ENCODE measurements around the gene FPR2. TPM values are rescaled to one million over a fixed set of nuclear protein-coding genes. Genes with fewer than 3 reads are reported as not detected.

Gene FPR2
- 1 to 10 TPM; 3.8 to 4.1 TPM for total RNA-seq
- polyA plus RNA-seq, result under 1 TPM; 0.15 to 0.89 TPM

- 45% methylated on average over 8 of the region's 8 CpGs for WGBS
- Histone ChIP-seq H3K27ac (ENCODE audit: low read depth in 1 of 2, low read length in 2 of 2) (no peak within 1 kb of the TSS), H3K27me3 (ENCODE audit: control insufficient read depth in 4 of 4, insufficient read depth in 4 of 4, low read length in 3 of 4) (peaks cover 0 to 2% (median 0%) of the 10 kb centered on the region in 4 donors), H3K4me1 (ENCODE audit: control insufficient read depth in 4 of 4, insufficient read depth in 4 of 4, low read length in 3 of 4) (no peaks in the 10 kb centered on the region), H3K9ac (ENCODE audit: low read depth in 1 of 2, low read length in 2 of 2) (no peak within 1 kb of the TSS), H3K36me3 (ENCODE audit: control insufficient read depth in 4 of 4, insufficient read depth in 3 of 4, low read depth in 1 of 4, low read length in 3 of 4) (no peaks in the 10 kb centered on the region), H3K9me3 (ENCODE audit: control insufficient read depth in 4 of 4, low read length in 3 of 4) (peaks cover 0 to 3% (median 1%) of the 10 kb centered on the region in 4 donors), H3K4me3 (ENCODE audit: low read depth in 1 of 3, low read length in 3 of 3) (no peak within 1 kb of the TSS)
- TF ChIP-seq SP1 (IDR thresholded peaks at IDR 0.05) (no peak), TAF1 (conservative IDR thresholded peaks at IDR 0.05) (no peak), RAD21 (IDR thresholded peaks at IDR 0.05) (no peak), RXRA (IDR thresholded peaks at IDR 0.05) (no peak), EGR1 (IDR thresholded peaks at IDR 0.05; ENCODE audit: low read depth in 2 of 2) (no peak), HNF4A (conservative IDR thresholded peaks at IDR 0.05) (no peak), YY1 (IDR thresholded peaks at IDR 0.05) (no peak), GABPA (IDR thresholded peaks at IDR 0.05 in 1 of 2, conservative IDR thresholded peaks at IDR 0.05 in 1 of 2) (no peak), ZBTB33 (IDR thresholded peaks at IDR 0.05) (no peak), MAX (IDR thresholded peaks at IDR 0.05) (no peak), HNF4G (IDR thresholded peaks at IDR 0.05) (no peak)
- DNase-seq (ENCODE audit: low spot score), result no peak
These were observed at the start of gene FPR2 for GRCh38 chr19:51760697-51761356. TSS of gene FPR2 (plus strand) at chr19:51761180. CDS start at chr19:51768659, 7,479 bp downstream.

- Histone ChIP-seq H3K27me3 (ENCODE audit: control insufficient read depth in 4 of 4, insufficient read depth in 4 of 4, low read length in 3 of 4) (peaks cover 0 to 3% (median 0%) of the 10 kb centered on the region in 4 donors), H3K4me1 (ENCODE audit: control insufficient read depth in 4 of 4, insufficient read depth in 4 of 4, low read length in 3 of 4) (no peaks in the 10 kb centered on the region), H3K9ac (ENCODE audit: low read depth in 1 of 2, low read length in 2 of 2) (no peak overlapping the region), H3K4me3 (ENCODE audit: low read depth in 1 of 3, low read length in 3 of 3) (no peak overlapping the region), H3K36me3 (ENCODE audit: control insufficient read depth in 4 of 4, insufficient read depth in 3 of 4, low read depth in 1 of 4, low read length in 3 of 4) (no peaks in the 10 kb centered on the region), H3K27ac (ENCODE audit: low read depth in 1 of 2, low read length in 2 of 2) (no peak overlapping the region), H3K9me3 (ENCODE audit: control insufficient read depth in 4 of 4, low read length in 3 of 4) (peaks cover 0 to 5% (median under 1%) of the 10 kb centered on the region in 4 donors)
- 88% methylated on average over 1 of the region's 1 CpG for WGBS
- TF ChIP-seq FOXA2 (IDR thresholded peaks at IDR 0.05) (no peak), JUND (IDR thresholded peaks at IDR 0.05) (no peak), CTCF (IDR thresholded peaks at IDR 0.05; ENCODE audit: low read depth, low read length, missing input control) (no peak), NR2F2 (IDR thresholded peaks at IDR 0.05) (no peak), ZBTB33 (IDR thresholded peaks at IDR 0.05) (no peak), REST (IDR thresholded peaks at IDR 0.05) (no peak), RXRA (IDR thresholded peaks at IDR 0.05) (no peak), RAD21 (IDR thresholded peaks at IDR 0.05) (no peak), EGR1 (IDR thresholded peaks at IDR 0.05; ENCODE audit: low read depth in 2 of 2) (no peak), YY1 (IDR thresholded peaks at IDR 0.05) (no peak), MAX (IDR thresholded peaks at IDR 0.05) (no peak), HNF4A (conservative IDR thresholded peaks at IDR 0.05) (no peak), GABPA (IDR thresholded peaks at IDR 0.05 in 1 of 2, conservative IDR thresholded peaks at IDR 0.05 in 1 of 2) (no peak), ATF3 (IDR thresholded peaks at IDR 0.05) (no peak), TAF1 (conservative IDR thresholded peaks at IDR 0.05) (no peak), SP1 (IDR thresholded peaks at IDR 0.05) (no peak)
- DNase-seq (ENCODE audit: low spot score), result no peak
These were observed 49.3 kb upstream of the FPR2 start for GRCh38 chr19:51711702-51712101.
